CD14-positive monocyte (primary cell): Measurements from ENCODE around the gene EPB41L2. TPM values are rescaled to one million over a fixed set of nuclear protein-coding genes. Genes with fewer than 3 reads are reported as not detected.
"Not testable (repeated sequence)": the region's sequence is repeated elsewhere in the genome, so short reads cannot be mapped to it uniquely, and the experiment has no call there.

Experiments
- DNase-seq, 3 donors: peaks; one replicate each; pipeline ENCODE4 v3.0.0-alpha.2; 2011 to 2022
- H2AFZ ChIP-seq: 2 replicates; pipeline ENCODE4 v1.6.0; 2012; ENCODE audit warnings: mild to moderate bottlenecking, low read depth, low read length, inconsistent platforms; ENCODE audit not compliant: insufficient read depth, poor library complexity, severe bottlenecking
- H3K27ac ChIP-seq, 2 donors: 1 replicate in 1 of 2; 2 replicates in 1 of 2; pipeline ENCODE4 v1.5.1; 2012 to 2013; ENCODE audit warnings: low read length in 2 of 2, control low read depth in 1 of 2, inconsistent platforms in 1 of 2, low read depth in 1 of 2, mild to moderate bottlenecking in 1 of 2
- H3K27me3 ChIP-seq, 2 donors: one replicate each; pipeline versions ENCODE4 v1.6.0 to v1.6.1; 2011 to 2013; ENCODE audit warnings: low read length in 2 of 2; ENCODE audit not compliant: control insufficient read depth in 2 of 2, insufficient read depth in 2 of 2
- H3K36me3 ChIP-seq, 2 donors: replicated peaks in 1 of 2; 1 replicate in 1 of 2; 2 replicates in 1 of 2; pipeline versions ENCODE4 v1.5.1 to v1.6.1; 2012 to 2013; ENCODE audit warnings: low read length in 2 of 2, control low read depth in 1 of 2, inconsistent platforms in 1 of 2, mild to moderate bottlenecking in 1 of 2; ENCODE audit not compliant: insufficient read depth in 2 of 2, control insufficient read depth in 1 of 2
- H3K4me1 ChIP-seq, 2 donors: 1 replicate in 1 of 2; 2 replicates in 1 of 2; pipeline versions ENCODE4 v1.5.1 to v1.6.1; 2012 to 2013; ENCODE audit warnings: low read length in 2 of 2, control low read depth in 1 of 2, inconsistent platforms in 1 of 2, mild to moderate bottlenecking in 1 of 2, moderate library complexity in 1 of 2; ENCODE audit not compliant: insufficient read depth in 2 of 2, control insufficient read depth in 1 of 2
- H3K4me2 ChIP-seq: replicated peaks from 2 replicates; pipeline ENCODE3; 2012; ENCODE audit warnings: low read length, moderate library complexity, mild to moderate bottlenecking; ENCODE audit not compliant: poor library complexity, severe bottlenecking; ENCODE audit errors: extremely low read depth
- H3K4me3 ChIP-seq, 3 experiments: fragments of 200-600 bp in 1 of 3; sonication (generic) in 1 of 3; replicated peaks in 1 of 3; 1 replicate in 2 of 3; 2 replicates in 1 of 3; pipeline ENCODE4 v1.5.1; 2011 to 2013; ENCODE audit warnings: low read length in 3 of 3, mild to moderate bottlenecking in 3 of 3, control low read depth in 2 of 3, low read depth in 2 of 3, inconsistent platforms in 1 of 3, moderate library complexity in 1 of 3
- H3K79me2 ChIP-seq: 2 replicates; pipeline ENCODE4 v1.6.0; 2012; ENCODE audit warnings: mild to moderate bottlenecking, control low read depth, inconsistent platforms, low read length, moderate library complexity; ENCODE audit not compliant: insufficient read depth
- H3K9ac ChIP-seq: 2 replicates; pipeline ENCODE4 v1.6.0; 2017; ENCODE audit warnings: low read length, mild to moderate bottlenecking; ENCODE audit not compliant: insufficient read depth, poor library complexity, severe bottlenecking
- H3K9me3 ChIP-seq, 2 donors: replicated peaks in 1 of 2; 1 replicate in 1 of 2; 2 replicates in 1 of 2; pipeline versions ENCODE4 v1.5.1 to v1.6.1; 2012 to 2013; ENCODE audit warnings: low read length in 2 of 2, control low read depth in 1 of 2; ENCODE audit not compliant: control insufficient read depth in 1 of 2, insufficient read depth in 1 of 2
- H4K20me1 ChIP-seq: 2 replicates; pipeline ENCODE4 v1.6.0; 2012; ENCODE audit warnings: mild to moderate bottlenecking, low read length, control low read depth, moderate library complexity; ENCODE audit not compliant: insufficient read depth
- H3K27ac Mint-ChIP-seq, 7 donors: one replicate each; pipeline ENCODE4 v1.8.0; 2020; ENCODE audit warnings: mild to moderate bottlenecking in 7 of 7, mixed read lengths in 7 of 7, moderate library complexity in 6 of 7, inconsistent platforms in 2 of 7
- H3K27me3 Mint-ChIP-seq, 3 donors: one replicate each; pipeline ENCODE4 v1.8.0; 2021 to 2022; ENCODE audit warnings: low read depth in 3 of 3, mild to moderate bottlenecking in 3 of 3, mixed read lengths in 3 of 3, moderate library complexity in 3 of 3, inconsistent platforms in 1 of 3
- H3K36me3 Mint-ChIP-seq, 2 donors: one replicate each; pipeline ENCODE4 v1.8.0; 2020; ENCODE audit warnings: mixed read lengths in 2 of 2, inconsistent platforms in 1 of 2, mild to moderate bottlenecking in 1 of 2
- H3K4me1 Mint-ChIP-seq: one replicate; pipeline ENCODE4 v1.8.0; 2020; ENCODE audit warnings: mild to moderate bottlenecking, mixed read lengths
- H3K4me3 Mint-ChIP-seq, 2 donors: one replicate each; pipeline ENCODE4 v1.8.0; 2020; ENCODE audit warnings: mild to moderate bottlenecking in 2 of 2, mixed read lengths in 2 of 2, moderate library complexity in 1 of 2
- H3K9me3 Mint-ChIP-seq, 7 donors: one replicate each; pipeline ENCODE4 v1.8.0; 2020 to 2022; ENCODE audit warnings: mixed read lengths in 7 of 7, mild to moderate bottlenecking in 6 of 7, moderate library complexity in 6 of 7, inconsistent platforms in 2 of 7
- WGBS: methylation state at CpG from one replicate; pipeline ENCODE4 v1.1.5; 2013; ENCODE audit warnings: missing lambda C conversion rate; ENCODE audit not compliant: insufficient coverage; 5-methylcytosine and 5-hydroxymethylcytosine counted together
- intact Hi-C, 2 donors: fragments of 100-400 bp; cut with micrococcal nuclease; formaldehyde crosslinking; loops; one replicate each; pipeline versions ENCODE4 v1.15.0 to v1.15.1; 2023
- polyA plus RNA-seq, 3 donors: library from polyadenylated mRNA; depleted of rRNA in 1 of 3; unstranded in 2 of 3; stranded (reverse) in 1 of 3; fragments of 300-500 nt in 2 of 3; fragments of >200 nt in 1 of 3; fragmentation: Illumina TruSeq in 2 of 3; gene quantifications; 1 replicate in 2 of 3; 2 replicates in 1 of 3; pipeline ENCODE4 v1.2.3, GENCODE V29; 2012 to 2021
- TF ChIP-seq, protein P1 (sequence below): fragments of 200-600 bp; IDR thresholded peaks from one replicate; pipeline ENCODE4 v1.8.0; 2022; ENCODE audit warnings: antibody characterized with exemption, mild to moderate bottlenecking

The EPB41L2 gene
- polyA plus RNA-seq, 3 donors, result 3.4 to 7.2 (median 4.6) TPM

DNA sequence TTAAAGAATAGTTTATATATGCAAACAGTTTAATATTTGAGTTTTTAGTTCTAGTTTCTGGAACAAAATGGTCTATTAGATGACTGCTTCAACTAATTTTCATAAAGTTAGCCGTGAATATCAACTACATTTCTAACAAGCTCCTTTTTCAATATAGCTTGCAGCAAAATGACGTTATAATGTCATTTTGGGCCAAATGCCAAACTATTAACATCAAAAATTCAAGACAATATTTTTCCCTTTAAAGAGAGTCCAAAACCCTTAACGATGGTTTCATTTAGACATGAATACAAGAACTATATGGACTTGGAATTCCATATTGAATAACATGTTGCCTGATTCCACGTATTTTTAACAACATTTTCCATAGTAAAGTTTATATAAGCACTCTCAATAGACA, 144.9 kb downstream of the EPB41L2 start:
- Histone ChIP-seq H3K4me1 (no peaks in the 10 kb centered on the region), H3K9me3 (no peaks in the 10 kb centered on the region), H3K4me2 (no peak overlapping the region), H2AFZ (no peak overlapping the region), H3K9ac (no peak overlapping the region), H4K20me1 (no peaks in the 10 kb centered on the region), H3K4me3 (no peak overlapping the region), H3K36me3 (no peaks in the 10 kb centered on the region), H3K27me3 (no peaks in the 10 kb centered on the region), H3K79me2 (no peaks in the 10 kb centered on the region), H3K27ac (no peak overlapping the region)
- no peak overlapping the region for H3K27ac Mint-ChIP-seq
- peaks cover 0 to 2% (median 0%) of the 10 kb centered on the region in 3 donors for H3K27me3 Mint-ChIP-seq
- intact Hi-C loops, result no loop called here
- no peak for DNase-seq
- H3K4me1 Mint-ChIP-seq, result peaks cover 2% of the 10 kb centered on the region
- TF ChIP-seq, protein P1, sequence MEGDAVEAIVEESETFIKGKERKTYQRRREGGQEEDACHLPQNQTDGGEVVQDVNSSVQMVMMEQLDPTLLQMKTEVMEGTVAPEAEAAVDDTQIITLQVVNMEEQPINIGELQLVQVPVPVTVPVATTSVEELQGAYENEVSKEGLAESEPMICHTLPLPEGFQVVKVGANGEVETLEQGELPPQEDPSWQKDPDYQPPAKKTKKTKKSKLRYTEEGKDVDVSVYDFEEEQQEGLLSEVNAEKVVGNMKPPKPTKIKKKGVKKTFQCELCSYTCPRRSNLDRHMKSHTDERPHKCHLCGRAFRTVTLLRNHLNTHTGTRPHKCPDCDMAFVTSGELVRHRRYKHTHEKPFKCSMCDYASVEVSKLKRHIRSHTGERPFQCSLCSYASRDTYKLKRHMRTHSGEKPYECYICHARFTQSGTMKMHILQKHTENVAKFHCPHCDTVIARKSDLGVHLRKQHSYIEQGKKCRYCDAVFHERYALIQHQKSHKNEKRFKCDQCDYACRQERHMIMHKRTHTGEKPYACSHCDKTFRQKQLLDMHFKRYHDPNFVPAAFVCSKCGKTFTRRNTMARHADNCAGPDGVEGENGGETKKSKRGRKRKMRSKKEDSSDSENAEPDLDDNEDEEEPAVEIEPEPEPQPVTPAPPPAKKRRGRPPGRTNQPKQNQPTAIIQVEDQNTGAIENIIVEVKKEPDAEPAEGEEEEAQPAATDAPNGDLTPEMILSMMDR, result no peak
- WGBS, result no CpG with 5 or more reads among the region's 4 CpGs
- peaks cover 0 to 2% of the 10 kb centered on the region in 2 donors for H3K36me3 Mint-ChIP-seq
- H3K4me3 Mint-ChIP-seq, result no peak overlapping the region
- H3K9me3 Mint-ChIP-seq, result peaks cover 0 to 10% (median 3%) of the 10 kb centered on the region in 7 donors

GRCh38 chr6:130915606-130916005, 147.4 kb downstream of the EPB41L2 start:
- H3K4me3 ChIP-seq, DNase-seq, intact Hi-C loops, H3K4me1 ChIP-seq, H3K79me2 ChIP-seq, H3K36me3 ChIP-seq, H3K36me3 Mint-ChIP-seq, H3K27ac Mint-ChIP-seq, H3K9ac ChIP-seq, H2AFZ ChIP-seq, H4K20me1 ChIP-seq, H3K4me3 Mint-ChIP-seq, H3K9me3 ChIP-seq, H3K27me3 Mint-ChIP-seq, H3K4me2 ChIP-seq, H3K27ac ChIP-seq, H3K27me3 ChIP-seq, H3K4me1 Mint-ChIP-seq: not testable (repeated sequence)
- 80% methylated on average over 1 of the region's 2 CpGs for WGBS
- peaks cover 0 to 10% (median 4%) of the 10 kb centered on the region in 7 donors for H3K9me3 Mint-ChIP-seq
